ENCODE data around the gene ADARB2.

ADARB2 gene

DNA sequence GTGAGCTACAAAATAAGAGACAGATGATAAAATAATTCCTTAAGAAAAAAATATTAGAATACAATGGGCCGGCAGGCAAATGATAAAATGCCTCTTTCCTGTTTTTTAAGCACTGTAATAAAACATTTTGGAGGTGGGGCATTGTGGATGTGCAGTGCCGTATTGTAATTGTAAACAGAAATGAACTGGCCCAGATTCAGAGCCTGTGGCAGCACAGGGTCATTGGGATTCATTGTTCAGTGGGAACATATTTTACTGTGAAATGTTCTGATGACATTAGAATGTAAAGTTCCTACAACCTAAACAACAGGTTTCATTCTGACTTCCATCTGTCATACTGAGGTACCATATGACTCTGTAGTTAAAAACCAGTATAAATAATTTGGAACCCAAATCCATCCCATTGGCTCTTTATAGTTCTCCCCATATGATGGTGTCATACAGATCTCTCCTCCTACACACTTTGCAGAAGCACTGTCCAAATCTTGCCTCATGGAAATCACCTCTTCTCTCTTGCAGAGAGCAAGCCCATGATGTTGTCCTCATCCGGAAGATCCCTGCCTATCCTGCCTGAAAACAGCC is 416.5 kb downstream of the ADARB2 start:
- DNase-seq (ENCODE audit: low read depth in 2 of 2) = no peak

DNA sequence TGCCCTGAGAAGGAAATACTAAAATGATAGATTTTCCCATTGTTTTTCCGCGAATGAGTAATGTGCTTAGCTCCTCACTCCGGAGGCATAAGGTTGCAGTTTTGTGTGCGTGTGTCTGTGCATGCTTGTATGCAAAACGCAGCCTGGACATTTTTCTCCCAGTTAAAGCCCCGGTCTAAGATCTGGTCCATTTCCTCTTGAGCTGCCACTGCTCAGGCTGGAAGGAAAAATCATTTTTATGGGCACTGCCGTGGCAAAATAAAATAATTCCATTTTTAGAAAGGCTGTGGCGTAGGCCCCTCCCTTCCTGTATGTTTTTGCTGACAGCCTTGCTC is 420.5 kb downstream of the ADARB2 start:
- DNase-seq (ENCODE audit: low read depth in 2 of 2) = no peak

DNA sequence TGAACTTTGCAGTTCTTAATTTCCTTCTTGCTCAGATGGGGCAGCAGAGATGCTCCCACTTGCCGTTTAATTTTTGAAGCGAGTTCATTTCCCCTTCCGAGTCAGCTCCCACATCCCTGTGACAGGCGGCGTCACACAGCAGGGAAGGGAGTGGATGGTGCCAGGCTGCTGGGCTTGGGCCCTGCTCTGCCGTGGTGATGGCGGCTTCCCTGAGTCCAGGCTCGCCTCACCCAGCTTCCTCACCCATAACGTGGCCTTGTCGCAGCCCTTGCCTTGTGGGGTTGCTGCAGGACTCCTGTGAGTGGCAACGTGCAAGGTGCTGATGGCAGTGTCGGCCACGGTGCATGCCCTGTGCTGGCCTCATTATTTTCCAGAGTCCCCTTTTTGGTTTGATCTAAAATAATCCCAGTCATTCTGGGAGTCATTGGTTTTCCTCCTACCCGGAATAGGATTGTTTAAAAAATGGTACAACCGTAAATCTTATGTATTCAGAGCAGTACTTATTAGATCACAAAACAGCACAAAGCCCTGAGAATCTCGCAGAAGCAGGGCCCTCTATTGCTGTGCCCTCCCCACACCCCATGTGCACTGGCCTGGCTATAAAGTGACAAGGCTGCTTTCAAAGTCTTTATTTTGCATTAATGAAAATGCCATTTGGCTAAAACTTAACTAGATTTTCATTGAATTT is 421.1 kb downstream of the ADARB2 start:
- DNase-seq (ENCODE audit: low read depth in 2 of 2) = no peak

DNA sequence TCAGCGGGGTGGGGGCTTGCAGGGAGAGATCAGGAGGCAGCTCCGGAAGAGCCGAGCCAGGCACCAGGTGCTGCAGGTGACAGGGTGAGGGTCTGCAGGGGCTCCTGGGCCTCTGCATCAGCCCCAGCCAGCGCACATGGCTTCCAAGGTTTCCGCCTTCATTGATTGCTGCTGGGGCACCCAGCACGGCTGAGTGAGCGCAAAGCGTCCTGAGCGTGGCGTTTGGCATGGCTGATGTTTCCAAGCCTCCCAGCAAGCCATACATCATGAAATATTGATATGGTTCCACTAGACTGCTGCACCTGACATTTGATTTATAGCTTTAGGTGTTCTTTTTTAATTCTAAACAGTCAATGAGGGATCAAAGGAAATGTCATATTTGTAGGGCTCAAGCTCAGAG is 422.1 kb downstream of the ADARB2 start:
- DNase-seq (ENCODE audit: low read depth in 2 of 2) = no peak

DNA sequence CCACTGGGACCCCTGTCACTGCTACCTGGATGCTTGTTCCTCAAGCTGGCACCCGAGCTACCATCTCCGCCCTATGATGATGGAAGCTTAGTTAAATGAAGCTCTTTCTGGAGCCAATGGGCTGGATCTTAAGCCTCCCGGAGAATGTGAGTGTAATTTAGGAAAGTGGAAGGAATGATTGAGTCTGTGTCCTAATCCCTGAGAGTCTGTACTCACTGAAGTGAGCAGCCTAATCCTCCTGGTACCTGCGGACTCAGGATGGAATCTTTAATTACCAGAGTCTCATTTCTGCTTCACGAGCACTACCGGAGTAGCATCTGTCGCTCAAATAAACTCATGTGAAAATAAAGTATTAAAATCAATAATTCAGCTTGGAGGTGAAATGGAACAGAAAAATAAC is 425.6 kb downstream of the ADARB2 start:
- no peak for DNase-seq (ENCODE audit: low read depth in 2 of 2)

DNA sequence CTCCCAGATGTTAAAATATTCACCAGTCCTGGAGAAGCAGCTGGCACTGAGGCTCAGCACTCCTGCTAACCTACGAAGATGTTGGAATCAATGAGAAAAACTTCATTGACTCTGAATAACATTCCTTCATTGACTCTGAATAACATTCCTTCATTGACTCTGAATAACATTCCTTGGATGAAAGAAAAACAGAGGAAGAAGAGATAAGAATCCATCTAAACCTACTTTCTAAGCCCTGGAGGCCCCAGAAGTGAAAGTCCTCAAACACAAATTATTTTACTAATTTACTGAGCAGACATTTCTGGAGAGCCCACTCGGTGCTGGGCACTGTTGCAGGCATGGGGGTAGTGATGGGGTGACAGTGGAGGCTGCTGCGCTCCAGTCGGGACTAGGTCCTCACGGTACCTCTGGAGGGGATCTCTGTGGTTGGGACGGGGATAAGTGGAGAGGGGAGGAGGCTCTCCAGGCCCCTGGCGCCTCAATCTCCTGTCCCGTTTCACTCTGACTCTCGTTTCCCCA is 427.0 kb downstream of the ADARB2 start:
- no peak for DNase-seq (ENCODE audit: low read depth in 2 of 2)

DNA sequence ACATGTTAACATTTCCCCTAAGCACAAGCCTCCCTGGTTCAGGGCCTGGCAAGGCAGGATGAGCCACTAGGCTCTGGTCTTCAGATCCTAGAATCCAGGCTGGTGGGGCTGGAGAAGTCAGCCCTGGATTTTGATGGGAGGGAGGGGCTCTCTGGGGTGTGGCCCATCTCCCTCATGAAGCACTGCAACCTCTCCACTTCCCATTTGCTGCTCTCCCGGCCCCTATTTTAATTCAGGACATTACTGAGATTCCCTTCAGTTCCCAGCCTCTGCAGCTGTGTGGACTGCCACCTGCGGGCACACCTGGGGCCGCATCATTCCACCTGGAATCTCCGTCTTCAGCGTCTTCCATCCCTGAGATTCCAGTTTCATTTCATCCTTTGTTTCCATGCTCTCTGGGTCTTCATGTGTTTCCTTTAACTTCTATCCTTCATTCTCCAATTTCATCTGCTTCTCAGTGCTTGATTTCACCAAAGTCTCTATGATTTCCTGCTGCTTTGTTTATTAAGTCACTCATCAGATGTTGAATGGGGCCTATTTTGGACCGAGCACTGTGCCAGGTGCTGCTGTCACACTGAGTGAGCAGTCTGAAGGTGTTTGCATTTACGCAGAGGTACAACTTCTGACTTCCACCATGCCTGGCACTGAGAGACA is 427.6 kb downstream of the ADARB2 start:
- no peak for DNase-seq (ENCODE audit: low read depth in 2 of 2)

DNA sequence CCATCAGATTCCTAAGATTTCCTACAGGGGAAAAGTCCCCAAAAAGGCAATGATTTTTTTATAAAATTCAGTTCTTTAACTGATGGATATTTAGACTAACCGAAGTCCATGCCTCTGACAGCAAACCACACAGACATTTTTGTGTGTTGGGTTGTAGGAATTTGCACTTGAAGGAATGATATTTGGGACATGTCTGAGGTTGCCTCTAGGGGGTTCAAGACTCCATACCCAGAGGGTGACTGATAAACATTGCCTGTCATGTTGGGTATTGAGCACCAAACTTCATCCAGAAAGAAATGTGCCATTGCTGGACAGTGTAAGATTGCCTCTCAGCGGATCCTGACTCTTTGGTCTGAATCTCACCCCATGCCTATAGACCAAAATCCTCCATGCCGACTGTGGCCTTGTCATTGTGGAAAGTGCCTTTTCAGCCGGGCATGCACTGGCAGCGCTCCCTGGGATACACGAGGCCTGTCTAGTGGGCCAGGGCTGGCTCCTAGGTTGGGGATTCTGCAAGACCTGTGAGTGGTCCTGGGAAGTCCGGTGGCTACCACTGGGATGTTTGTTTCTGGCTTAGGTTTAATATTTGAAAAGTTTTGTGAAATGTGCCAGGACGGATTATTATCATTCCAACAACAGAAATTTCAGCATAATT is 428.2 kb downstream of the ADARB2 start:
- DNase-seq (ENCODE audit: low read depth in 2 of 2) = no peak

DNA sequence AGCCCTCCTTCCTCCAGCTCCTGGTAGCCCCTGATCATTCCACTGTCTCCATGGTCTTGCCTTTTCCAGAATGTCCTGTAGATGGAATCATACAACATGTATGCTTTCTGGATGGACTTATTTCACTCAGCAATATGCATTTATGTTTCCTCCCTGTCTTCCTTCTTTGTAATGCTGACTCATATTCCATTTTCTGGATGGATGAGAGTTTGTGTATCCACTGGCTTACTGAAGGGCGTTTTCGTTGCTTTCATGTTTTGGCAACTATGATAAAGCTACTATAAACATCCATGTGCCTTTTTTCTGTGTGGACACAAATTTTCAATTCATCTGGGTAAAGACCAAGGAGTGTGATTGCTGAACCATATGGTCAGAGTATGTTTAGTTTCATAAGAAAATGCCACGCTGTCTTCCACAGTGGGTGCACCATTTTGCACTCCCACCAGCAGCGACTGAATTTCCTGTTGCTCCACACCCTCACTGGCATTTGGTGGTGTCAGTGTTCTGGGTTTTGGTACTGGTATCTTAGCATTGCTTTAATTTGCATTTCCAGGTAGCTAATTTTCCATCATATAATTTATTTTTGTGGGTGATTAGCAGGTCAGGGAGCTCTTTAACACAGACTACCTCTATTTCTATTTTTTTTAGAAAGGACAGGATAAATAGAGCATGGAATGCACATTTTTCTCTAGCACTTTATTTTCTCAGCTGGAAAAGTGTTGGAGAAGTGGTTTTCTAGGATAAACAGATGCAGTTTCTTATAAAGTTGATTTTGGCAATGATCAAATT is 429.0 kb downstream of the ADARB2 start:
- DNase-seq (ENCODE audit: low read depth in 2 of 2) = no peak

DNA sequence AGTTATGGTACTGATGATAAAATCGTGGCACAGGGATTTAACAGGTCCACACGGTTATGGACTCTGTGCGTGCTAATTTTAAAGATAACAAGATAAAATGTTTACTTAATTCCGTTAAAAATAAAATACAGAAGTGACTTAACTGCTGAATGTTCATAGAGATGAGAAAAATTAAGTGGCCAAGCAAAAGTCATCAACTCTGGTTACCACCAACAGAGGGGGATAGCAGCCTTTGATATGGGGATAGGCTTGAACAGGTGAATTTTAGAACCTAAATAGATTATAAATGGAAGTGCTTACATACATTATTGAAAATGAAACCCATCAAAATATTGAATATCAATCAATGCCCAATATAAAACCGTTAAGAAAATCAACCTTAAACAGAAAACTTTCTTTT is 436.2 kb downstream of the ADARB2 start:
- DNase-seq (ENCODE audit: low read depth in 2 of 2) = no peak

DNA sequence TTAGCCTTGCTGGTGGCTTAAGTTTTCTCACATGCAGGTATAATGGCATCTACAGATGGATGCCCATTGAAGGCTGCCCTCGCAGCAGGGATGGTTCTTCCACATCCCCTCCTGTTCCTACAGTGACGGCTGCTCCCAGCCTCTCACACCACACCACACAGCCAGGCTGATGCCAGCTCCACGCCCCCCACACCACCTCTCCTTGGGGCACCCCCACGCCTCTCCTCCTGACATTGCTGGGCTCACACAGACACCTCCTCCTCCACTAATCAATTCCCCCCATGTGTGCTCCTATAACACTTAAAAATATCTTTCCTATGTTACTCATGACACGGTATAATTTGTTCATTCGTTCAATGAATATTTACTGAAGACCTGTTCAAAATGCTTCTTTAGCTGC is 437.1 kb downstream of the ADARB2 start:
- DNase-seq (ENCODE audit: low read depth in 2 of 2) = no peak

DNA sequence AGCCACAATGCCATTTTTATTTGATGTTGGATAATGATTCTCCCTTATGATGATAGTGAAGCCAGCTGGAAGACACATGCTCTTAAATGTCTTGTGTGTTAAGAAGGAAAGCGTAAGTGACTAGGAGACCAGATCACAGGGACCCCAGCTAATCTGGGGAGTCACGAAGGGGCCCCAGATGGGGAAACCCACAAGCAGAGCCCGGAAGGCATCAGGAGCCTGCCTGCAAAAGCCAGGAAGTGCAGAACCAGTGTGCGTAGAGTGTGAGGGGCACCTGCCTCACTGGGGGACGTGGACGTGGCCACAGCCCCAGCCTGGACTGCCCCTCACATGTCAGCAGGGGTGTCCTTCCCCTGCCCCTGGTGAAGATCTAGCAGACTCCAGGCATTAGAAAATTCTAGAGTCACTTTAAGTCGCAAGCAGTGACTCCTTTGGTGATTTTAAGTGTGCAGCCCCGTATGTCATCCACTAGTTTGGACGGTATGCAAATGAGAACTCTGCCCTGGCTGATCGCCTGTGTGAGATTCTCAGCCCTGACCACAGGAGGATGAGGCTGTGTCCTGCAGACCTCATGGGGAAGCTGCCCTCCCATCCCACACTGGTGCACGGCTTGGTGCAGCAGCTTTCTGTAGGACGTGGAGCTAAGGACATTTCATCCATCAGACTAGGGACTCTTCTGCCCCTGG is 438.1 kb downstream of the ADARB2 start:
- no peak for DNase-seq (ENCODE audit: low read depth in 2 of 2)

DNA sequence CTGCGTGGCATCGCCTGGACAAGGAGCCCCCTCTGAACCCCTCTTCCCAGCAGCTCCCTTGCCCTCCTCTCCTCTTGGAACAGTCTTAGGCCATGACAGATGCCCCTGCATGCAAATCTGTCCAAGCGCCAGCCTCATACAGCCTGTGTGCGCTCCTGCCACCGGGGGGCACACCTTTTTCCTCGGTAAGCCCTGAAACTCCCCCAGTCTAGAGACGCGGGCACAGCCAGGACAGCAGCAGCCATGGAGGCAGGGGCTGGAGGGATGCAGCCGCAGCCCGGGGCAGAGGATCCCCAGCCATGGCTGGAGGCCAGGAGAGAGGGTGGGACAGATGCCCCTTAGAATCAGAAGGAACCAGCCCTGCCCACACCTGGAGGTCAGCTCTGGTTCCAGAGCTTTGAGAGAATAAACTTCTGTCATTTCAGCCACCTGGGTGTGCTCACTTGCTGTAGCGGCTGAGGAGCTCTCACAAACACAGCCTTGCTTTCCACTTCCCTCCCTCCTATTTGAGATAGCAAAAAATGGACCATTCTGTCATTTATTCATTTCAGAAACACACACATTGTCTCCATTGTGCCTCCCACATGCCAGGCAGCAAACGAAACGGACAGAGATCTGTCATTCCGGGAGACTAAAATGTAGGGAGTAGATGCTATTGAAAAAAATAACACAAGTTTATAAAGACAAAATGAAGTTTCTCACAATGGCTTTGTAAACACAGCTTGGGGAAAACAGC is 439.6 kb downstream of the ADARB2 start:
- DNase-seq (ENCODE audit: low read depth in 2 of 2) = no peak

DNA sequence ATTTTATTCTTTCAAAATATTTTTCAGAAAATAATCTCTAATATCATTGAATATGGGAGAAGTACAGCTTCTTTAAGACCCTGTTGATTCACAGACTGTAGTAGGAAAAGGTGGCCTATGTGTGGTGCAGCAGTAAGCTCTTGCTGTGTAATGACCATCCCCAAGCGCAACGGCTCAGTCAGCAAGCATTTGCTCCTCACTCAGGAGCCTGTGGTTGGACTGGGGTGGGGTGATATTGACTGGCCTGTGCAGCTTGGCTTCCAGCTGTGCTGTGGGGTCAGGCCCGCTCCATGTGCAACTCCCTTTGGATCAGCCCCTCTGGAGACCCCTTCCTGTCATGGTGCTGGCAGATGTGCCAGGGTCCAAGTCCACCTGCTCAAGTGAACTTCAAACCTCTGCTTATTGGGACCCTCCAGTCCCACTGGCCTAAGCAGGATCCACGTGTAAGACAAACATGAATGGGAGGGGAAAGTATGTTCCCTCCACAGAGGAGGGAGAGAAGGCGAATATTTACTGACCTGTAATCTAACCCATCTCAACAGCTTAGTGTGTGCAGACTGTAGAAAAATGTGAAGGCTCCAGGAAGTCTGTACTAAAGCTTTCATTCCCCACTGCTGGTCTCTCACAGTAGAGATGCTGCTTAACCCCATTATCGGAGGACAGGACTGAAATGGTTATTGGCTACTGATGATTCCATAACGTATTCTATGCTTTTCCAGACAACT is 441.4 kb downstream of the ADARB2 start:
- DNase-seq (ENCODE audit: low read depth in 2 of 2) = no peak

DNA sequence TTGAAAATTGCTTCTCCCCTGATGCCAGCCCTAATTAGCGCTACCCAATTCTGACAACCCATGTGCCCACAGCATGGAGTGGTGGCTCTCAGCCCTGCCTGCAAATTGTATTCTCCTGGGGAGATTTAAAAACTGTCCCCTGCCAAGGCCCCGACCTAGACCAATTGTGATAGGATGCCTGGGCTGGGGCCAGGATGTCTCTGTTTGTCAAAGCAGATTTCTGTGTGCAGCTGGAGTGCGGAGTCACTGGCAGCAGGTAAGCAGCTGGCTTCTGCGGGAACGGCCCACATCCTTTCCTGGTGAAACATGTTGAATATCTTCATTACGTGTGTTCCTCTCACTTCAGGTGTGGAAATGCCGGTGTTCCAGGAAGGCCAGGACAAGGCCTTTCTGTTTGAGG is 442.6 kb downstream of the ADARB2 start:
- no peak for DNase-seq (ENCODE audit: low read depth in 2 of 2)

DNA sequence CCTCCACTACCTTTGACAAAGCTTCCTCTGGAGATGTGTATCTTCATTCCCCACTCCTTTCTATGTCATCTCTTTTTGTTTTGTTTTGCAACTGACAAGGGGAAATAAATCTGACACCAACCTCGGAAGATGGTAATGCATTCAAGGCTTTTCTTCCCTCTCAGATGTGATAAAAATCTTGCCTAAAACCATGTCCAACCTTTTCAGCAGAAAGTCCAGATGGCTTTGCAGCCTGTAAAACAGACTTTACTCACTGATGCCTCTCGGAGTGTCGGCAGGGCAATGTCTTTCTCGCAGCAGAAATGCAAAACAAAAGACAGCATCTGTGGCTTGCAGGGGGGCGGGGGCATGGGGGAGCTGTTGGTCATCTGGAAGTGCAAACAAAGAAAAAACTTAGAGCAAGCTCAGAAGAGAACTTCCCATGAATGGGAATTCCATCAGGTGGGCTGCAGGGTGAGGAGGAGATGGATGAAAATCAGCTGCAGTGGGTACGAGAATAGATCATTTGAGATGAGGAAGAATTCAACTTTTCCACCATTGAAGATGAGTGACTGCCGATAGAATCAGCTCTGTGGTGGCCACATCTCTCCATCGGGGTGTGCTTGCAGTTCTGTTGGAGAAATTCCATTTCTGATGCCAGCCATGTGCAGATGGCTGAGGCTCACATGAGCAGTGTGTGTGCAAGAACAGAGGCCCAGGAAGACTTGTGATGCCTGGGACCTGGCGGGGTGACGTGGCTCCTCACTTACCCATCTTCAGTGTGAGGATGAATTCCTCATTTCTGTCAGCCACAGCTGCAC is 443.5 kb downstream of the ADARB2 start:
- no peak for DNase-seq (ENCODE audit: low read depth in 2 of 2)

DNA sequence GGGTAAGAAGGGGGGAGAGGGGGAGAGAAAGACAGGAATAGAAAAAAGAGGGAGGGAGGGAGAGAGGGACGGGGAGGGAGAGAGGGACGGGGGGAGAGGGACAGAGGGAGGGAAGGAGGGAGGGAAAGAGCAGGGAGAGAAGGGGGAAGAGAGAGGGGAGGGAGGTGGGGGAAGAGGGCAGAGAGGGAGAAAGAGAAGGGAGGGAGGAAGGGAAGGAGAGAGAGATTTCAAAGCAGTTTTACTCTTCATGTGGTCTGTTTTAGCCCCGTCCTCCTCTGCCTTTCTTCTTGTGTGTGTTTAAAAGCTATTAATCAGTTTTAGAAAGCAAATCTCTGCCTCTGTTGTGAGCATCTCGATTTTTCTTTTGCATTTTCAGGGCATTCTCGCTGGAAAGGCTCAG is 444.2 kb downstream of the ADARB2 start:
- DNase-seq (ENCODE audit: low read depth in 2 of 2) = no peak

DNA sequence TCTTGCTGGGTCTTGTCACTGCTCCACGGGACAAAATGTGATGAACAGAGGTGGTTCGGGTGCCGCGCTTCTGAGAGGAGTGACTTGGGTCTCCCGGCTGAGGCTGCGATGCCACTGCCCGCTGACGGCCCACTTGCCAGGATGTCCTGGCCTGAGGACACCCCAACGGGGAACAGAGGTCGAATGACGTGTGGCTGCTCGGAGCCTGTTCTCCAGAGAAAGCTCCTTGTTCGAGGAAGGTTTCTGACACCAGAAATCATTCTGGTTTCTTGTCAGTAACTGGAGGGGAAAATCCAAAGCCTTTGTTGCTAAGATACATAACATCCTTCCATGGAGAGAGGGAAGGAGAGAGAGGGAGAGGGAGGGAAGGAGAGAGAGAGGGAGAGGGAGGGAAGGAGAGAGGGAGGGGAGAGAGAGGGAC is 444.7 kb downstream of the ADARB2 start:
- DNase-seq (ENCODE audit: low read depth in 2 of 2) = no peak
